Measurements from ENCODE around the gene TMEM123.

TMEM123 gene

DNA sequence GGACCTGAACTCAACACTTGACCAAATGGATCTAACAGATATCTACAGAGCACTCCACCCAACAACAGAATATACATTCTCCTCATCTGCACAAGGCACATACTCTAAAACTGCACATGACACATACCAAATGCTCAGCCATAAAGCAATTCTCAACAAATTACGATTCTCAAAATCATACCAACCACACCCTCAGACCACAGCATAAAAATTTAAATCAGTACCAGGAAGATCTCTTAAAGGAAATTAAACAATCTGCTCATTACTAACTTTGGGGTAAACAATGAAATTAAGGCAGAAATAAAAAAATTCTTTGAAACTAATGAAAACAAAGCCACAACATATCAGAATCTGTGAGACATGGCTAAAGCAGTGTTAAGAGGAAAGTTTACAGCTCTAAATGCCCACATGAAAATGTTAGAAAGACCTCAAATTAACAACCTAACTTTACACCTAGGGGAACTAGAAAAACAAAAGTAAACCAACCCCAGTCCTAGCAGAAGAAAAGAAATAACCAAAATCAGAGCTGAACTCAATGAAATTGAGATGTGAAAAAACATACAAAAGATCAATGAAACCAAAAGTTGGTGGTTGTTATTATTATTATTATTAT is 37.2 kb downstream of the TMEM123 start:
- Mint-ChIP-seq H3K4me3 (no peak overlapping the region), H3K27me3 (ENCODE audit: low read depth, poor library complexity) (no peaks in the 10 kb centered on the region), H3K27ac (peak overlapping the region; percentile 10), H3K36me3 (ENCODE audit: low read depth) (peaks cover 79% of the 10 kb centered on the region), H3K9me3 (peaks cover 62% of the 10 kb centered on the region), H3K4me1 (peaks cover 19% of the 10 kb centered on the region)
- DNase-seq = no peak
- TF ChIP-seq, protein P1, sequence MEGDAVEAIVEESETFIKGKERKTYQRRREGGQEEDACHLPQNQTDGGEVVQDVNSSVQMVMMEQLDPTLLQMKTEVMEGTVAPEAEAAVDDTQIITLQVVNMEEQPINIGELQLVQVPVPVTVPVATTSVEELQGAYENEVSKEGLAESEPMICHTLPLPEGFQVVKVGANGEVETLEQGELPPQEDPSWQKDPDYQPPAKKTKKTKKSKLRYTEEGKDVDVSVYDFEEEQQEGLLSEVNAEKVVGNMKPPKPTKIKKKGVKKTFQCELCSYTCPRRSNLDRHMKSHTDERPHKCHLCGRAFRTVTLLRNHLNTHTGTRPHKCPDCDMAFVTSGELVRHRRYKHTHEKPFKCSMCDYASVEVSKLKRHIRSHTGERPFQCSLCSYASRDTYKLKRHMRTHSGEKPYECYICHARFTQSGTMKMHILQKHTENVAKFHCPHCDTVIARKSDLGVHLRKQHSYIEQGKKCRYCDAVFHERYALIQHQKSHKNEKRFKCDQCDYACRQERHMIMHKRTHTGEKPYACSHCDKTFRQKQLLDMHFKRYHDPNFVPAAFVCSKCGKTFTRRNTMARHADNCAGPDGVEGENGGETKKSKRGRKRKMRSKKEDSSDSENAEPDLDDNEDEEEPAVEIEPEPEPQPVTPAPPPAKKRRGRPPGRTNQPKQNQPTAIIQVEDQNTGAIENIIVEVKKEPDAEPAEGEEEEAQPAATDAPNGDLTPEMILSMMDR (IDR thresholded peaks at IDR 0.05) = no peak

- Mint-ChIP-seq H3K4me1 (peaks cover 24% of the 10 kb centered on the region), H3K27me3 (ENCODE audit: low read depth, poor library complexity) (no peaks in the 10 kb centered on the region), H3K36me3 (ENCODE audit: low read depth) (peaks cover 75% of the 10 kb centered on the region), H3K27ac (no peak overlapping the region), H3K9me3 (peaks cover 60% of the 10 kb centered on the region), H3K4me3 (no peak overlapping the region)
- TF ChIP-seq, protein P1 (IDR thresholded peaks at IDR 0.05) = no peak
- DNase-seq = no peak
Observed at GRCh38 chr11:102414559-102414958, 38.0 kb downstream of the TMEM123 start.

DNA sequence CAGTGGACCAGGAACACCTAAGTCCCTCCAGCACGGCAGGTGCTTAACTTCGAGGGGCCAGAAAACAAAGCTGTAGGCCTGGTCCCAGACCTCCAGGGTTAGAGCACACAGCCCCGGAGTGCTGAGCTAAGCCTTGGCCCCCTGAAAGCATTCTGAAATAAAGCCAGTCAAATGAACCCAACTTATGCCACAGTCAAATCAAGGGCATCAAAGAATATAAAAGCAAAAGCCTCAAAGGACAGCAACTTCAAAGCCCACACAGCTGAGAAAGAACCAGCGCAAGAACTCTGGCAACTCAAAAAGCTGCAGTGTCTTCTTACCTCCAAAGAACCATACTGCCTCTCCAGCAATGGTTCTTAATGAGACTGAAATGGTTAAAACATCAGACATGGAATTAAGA is 39.1 kb downstream of the TMEM123 start:
- Mint-ChIP-seq H3K36me3 (ENCODE audit: low read depth) (peaks cover 73% of the 10 kb centered on the region), H3K4me3 (no peak overlapping the region)

GRCh38 chr11:102411142-102411541 is 41.4 kb downstream of the TMEM123 start:
- TF ChIP-seq, protein P1 (IDR thresholded peaks at IDR 0.05) = no peak
- Mint-ChIP-seq H3K27ac (peak overlapping the region; percentile 54), H3K36me3 (ENCODE audit: low read depth) (peaks cover 70% of the 10 kb centered on the region), H3K27me3 (ENCODE audit: low read depth, poor library complexity) (no peaks in the 10 kb centered on the region), H3K4me1 (peaks cover 43% of the 10 kb centered on the region), H3K9me3 (peaks cover 27% of the 10 kb centered on the region), H3K4me3 (no peak overlapping the region)
- DNase-seq = no peak

More for the DNA sequence above, 39.1 kb downstream of the TMEM123 start:
- TF ChIP-seq, protein P1 (IDR thresholded peaks at IDR 0.05) = no peak
- DNase-seq = no peak
- peaks cover 31% of the 10 kb centered on the region for H3K4me1 Mint-ChIP-seq
- peaks cover 50% of the 10 kb centered on the region for H3K9me3 Mint-ChIP-seq
- no peaks in the 10 kb centered on the region for H3K27me3 Mint-ChIP-seq (ENCODE audit: low read depth, poor library complexity)
- no peak overlapping the region for H3K27ac Mint-ChIP-seq

DNA sequence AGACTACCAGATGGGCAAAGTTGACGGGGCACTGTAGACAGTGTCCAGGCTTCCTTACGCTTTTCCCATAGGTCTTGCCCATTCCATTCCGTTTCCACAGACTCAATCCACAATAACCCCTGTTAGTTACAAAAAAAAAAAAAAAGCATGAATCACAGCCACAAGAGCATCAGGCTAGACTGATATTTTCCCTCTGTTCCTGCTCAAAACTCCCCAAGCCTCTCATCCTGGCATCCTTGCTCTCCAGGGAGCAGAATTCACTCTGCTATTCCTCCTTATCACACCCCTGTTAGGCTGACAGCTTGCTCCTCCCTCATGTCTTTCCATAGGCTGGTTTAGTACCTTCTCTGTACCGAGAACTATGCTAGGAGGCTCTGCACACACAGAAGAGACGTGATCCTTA is 42.2 kb downstream of the TMEM123 start:
- Mint-ChIP-seq H3K27ac (peak overlapping the region; percentile 95), H3K27me3 (ENCODE audit: low read depth, poor library complexity) (no peaks in the 10 kb centered on the region), H3K36me3 (ENCODE audit: low read depth) (peaks cover 71% of the 10 kb centered on the region), H3K9me3 (peaks cover 20% of the 10 kb centered on the region), H3K4me1 (peaks cover 43% of the 10 kb centered on the region), H3K4me3 (peak overlapping the region; percentile 0)
- no peak for DNase-seq
- TF ChIP-seq, protein P1 (IDR thresholded peaks at IDR 0.05) = no peak

GRCh38 chr11:102408339-102408738 is 44.2 kb downstream of the TMEM123 start:
- TF ChIP-seq, protein P1 (IDR thresholded peaks at IDR 0.05) = no peak
- DNase-seq = no peak
- H3K27me3 Mint-ChIP-seq (ENCODE audit: low read depth, poor library complexity) = no peaks in the 10 kb centered on the region
- H3K27ac Mint-ChIP-seq = peak overlapping the region; percentile 80
- peaks cover 63% of the 10 kb centered on the region for H3K36me3 Mint-ChIP-seq (ENCODE audit: low read depth)
- peaks cover 49% of the 10 kb centered on the region for H3K4me1 Mint-ChIP-seq
- H3K4me3 Mint-ChIP-seq = no peak overlapping the region
- H3K9me3 Mint-ChIP-seq = peaks cover under 1% of the 10 kb centered on the region
